Measurements from ENCODE around the gene HES5.

The HES5 gene

GRCh38 chr1:2563205-2563604 is 33.1 kb upstream of the HES5 start:
- no peak overlapping the region for H3K27ac ChIP-seq (ENCODE audit: poor library complexity, severe bottlenecking)
- ATAC-seq (ENCODE audit: low read depth): no peak
- no peaks in the 10 kb centered on the region for H3K9me3 ChIP-seq (ENCODE audit: severe bottlenecking)
- DNase-seq (ENCODE audit: low spot score): no peak
- peaks cover 11% of the 10 kb centered on the region for H3K27me3 ChIP-seq (ENCODE audit: insufficient read depth, poor library complexity, severe bottlenecking)
- no peak for TF ChIP-seq CTCF (IDR thresholded peaks at IDR 0.05; ENCODE audit: poor library complexity, severe bottlenecking)
- H3K36me3 ChIP-seq (ENCODE audit: low read depth): no peaks in the 10 kb centered on the region
- H3K4me1 ChIP-seq (ENCODE audit: insufficient read depth, poor library complexity, severe bottlenecking): no peaks in the 10 kb centered on the region
- H3K4me3 ChIP-seq (ENCODE audit: severe bottlenecking): no peak overlapping the region

GRCh38 chr1:2561898-2562895 is 32.1 kb upstream of the HES5 start:
- Histone ChIP-seq H3K36me3 (ENCODE audit: low read depth) (no peaks in the 10 kb centered on the region), H3K9me3 (ENCODE audit: severe bottlenecking) (no peaks in the 10 kb centered on the region), H3K4me1 (ENCODE audit: insufficient read depth, poor library complexity, severe bottlenecking) (no peaks in the 10 kb centered on the region), H3K27ac (ENCODE audit: poor library complexity, severe bottlenecking) (no peak overlapping the region), H3K4me3 (ENCODE audit: severe bottlenecking) (no peak overlapping the region), H3K27me3 (ENCODE audit: insufficient read depth, poor library complexity, severe bottlenecking) (peaks cover 11% of the 10 kb centered on the region)
- ATAC-seq (ENCODE audit: low read depth): no peak
- no peak for TF ChIP-seq CTCF (IDR thresholded peaks at IDR 0.05; ENCODE audit: poor library complexity, severe bottlenecking)
- no peak for DNase-seq (ENCODE audit: low spot score)

GRCh38 chr1:2561446-2561845 is 31.4 kb upstream of the HES5 start:
- Histone ChIP-seq H3K27me3 (ENCODE audit: insufficient read depth, poor library complexity, severe bottlenecking) (peaks cover 10% of the 10 kb centered on the region), H3K4me1 (ENCODE audit: insufficient read depth, poor library complexity, severe bottlenecking) (no peaks in the 10 kb centered on the region), H3K4me3 (ENCODE audit: severe bottlenecking) (no peak overlapping the region), H3K36me3 (ENCODE audit: low read depth) (no peaks in the 10 kb centered on the region), H3K9me3 (ENCODE audit: severe bottlenecking) (no peaks in the 10 kb centered on the region), H3K27ac (ENCODE audit: poor library complexity, severe bottlenecking) (no peak overlapping the region)
- no peak for TF ChIP-seq CTCF (IDR thresholded peaks at IDR 0.05; ENCODE audit: poor library complexity, severe bottlenecking)
- no peak for DNase-seq (ENCODE audit: low spot score)
- ATAC-seq (ENCODE audit: low read depth): no peak

- H3K4me3 ChIP-seq (ENCODE audit: severe bottlenecking): no peak overlapping the region
- no peaks in the 10 kb centered on the region for H3K9me3 ChIP-seq (ENCODE audit: severe bottlenecking)
- H3K27ac ChIP-seq (ENCODE audit: poor library complexity, severe bottlenecking): no peak overlapping the region
- DNase-seq (ENCODE audit: low spot score) (no peak), ATAC-seq (ENCODE audit: low read depth) (no peak)
- H3K36me3 ChIP-seq (ENCODE audit: low read depth): no peaks in the 10 kb centered on the region
- no peak for TF ChIP-seq CTCF (IDR thresholded peaks at IDR 0.05; ENCODE audit: poor library complexity, severe bottlenecking)
- H3K4me1 ChIP-seq (ENCODE audit: insufficient read depth, poor library complexity, severe bottlenecking): peaks cover 5% of the 10 kb centered on the region
- H3K27me3 ChIP-seq (ENCODE audit: insufficient read depth, poor library complexity, severe bottlenecking): peaks cover 2% of the 10 kb centered on the region
These were observed 30.4 kb upstream of the HES5 start for GRCh38 chr1:2560299-2561073.

All from RWPE2 (cell line).